HEK293 (cell line): ENCODE results near the gene CRYAB.

ENCODE experiments used
- CTCF ChIA-PET: fragments of 350-600 bp; formaldehyde crosslinking; extraction: SDS; loops from one replicate; lab custom pipeline; 2021; ENCODE audit warnings: antibody characterized with exemption; lab: Yijun Ruan, JAX
- POLR2A ChIA-PET: fragments of 300-600 bp; formaldehyde crosslinking; extraction: SDS; loops from one replicate; lab custom pipeline; 2020; ENCODE audit warnings: antibody characterized with exemption, inconsistent platforms; lab: Yijun Ruan, JAX
- H3K27ac ChIP-seq: fragments of 200-500 bp; sonication (Bioruptor generic); 2 replicates; pipeline ENCODE4 v1.5.1; 2014; ENCODE audit warnings: low read depth, low read length, control low read depth, inconsistent platforms; ENCODE audit errors: extremely low read depth
- H3K36me3 ChIP-seq, 2 experiments: fragments of 200-500 bp in 1 of 2; sonication (Bioruptor generic) in 1 of 2; 1 replicate in 1 of 2; 2 replicates in 1 of 2; pipeline ENCODE4 v1.5.1; 2014 to 2017; ENCODE audit warnings: inconsistent platforms in 2 of 2, low read length in 2 of 2; ENCODE audit not compliant: control insufficient read depth in 2 of 2, insufficient read depth in 1 of 2
- H3K4me1 ChIP-seq: fragments of 200-500 bp; sonication (Bioruptor generic); 2 replicates; pipeline ENCODE4 v1.5.1; 2014; ENCODE audit warnings: mild to moderate bottlenecking, low read length, inconsistent platforms; ENCODE audit not compliant: control insufficient read depth, insufficient read depth
- H3K4me3 ChIP-seq: 2 replicates; pipeline ENCODE4 v1.5.1; 2011; ENCODE audit warnings: low read depth, mild to moderate bottlenecking, control low read depth, low read length, moderate library complexity
- H3K9me3 ChIP-seq: fragments of 200-500 bp; sonication (Bioruptor generic); 2 replicates; pipeline ENCODE4 v1.5.1; 2014; ENCODE audit warnings: low read depth, low read length, inconsistent platforms; ENCODE audit not compliant: control insufficient read depth, insufficient read depth
- BCL6B ChIP-seq: fragments of 450-650 bp; formaldehyde crosslinking; IDR thresholded peaks from 2 replicates; pipeline ENCODE4 v1.5.1; 2017; ENCODE audit warnings: missing biosample characterization, missing genetic modification characterization
- FEZF1 ChIP-seq: fragments of 450-650 bp; formaldehyde crosslinking; IDR thresholded peaks from 2 replicates; pipeline ENCODE4 v1.5.1; 2016; ENCODE audit warnings: missing biosample characterization, missing genetic modification characterization
- KLF10 ChIP-seq: fragments of 450-650 bp; IDR thresholded peaks from 2 replicates; pipeline ENCODE4 v1.5.1; 2018; ENCODE audit warnings: missing biosample characterization, mild to moderate bottlenecking, missing genetic modification characterization
- KLF8 ChIP-seq: fragments of 450-650 bp; formaldehyde crosslinking; IDR thresholded peaks from 2 replicates; pipeline ENCODE4 v1.5.1; 2016; ENCODE audit warnings: missing biosample characterization, missing genetic modification characterization
- MYNN ChIP-seq: fragments of 450-650 bp; formaldehyde crosslinking; IDR thresholded peaks from 2 replicates; pipeline ENCODE4 v1.5.1; 2016; ENCODE audit warnings: missing biosample characterization, missing genetic modification characterization, borderline replicate concordance
- PRDM10 ChIP-seq: fragments of 450-650 bp; formaldehyde crosslinking; IDR thresholded peaks from 2 replicates; pipeline ENCODE4 v1.5.1; 2016; ENCODE audit warnings: missing biosample characterization, missing genetic modification characterization
- PRDM6 ChIP-seq: fragments of 450-650 bp; formaldehyde crosslinking; IDR thresholded peaks from 2 replicates; pipeline ENCODE4 v1.5.1; 2017; ENCODE audit warnings: missing biosample characterization, missing genetic modification characterization
- TSHZ1 ChIP-seq: fragments of 450-650 bp; formaldehyde crosslinking; IDR thresholded peaks from 2 replicates; pipeline ENCODE4 v1.5.1; 2016; ENCODE audit warnings: missing biosample characterization, missing genetic modification characterization, borderline replicate concordance
- ZBTB44 ChIP-seq: fragments of 450-650 bp; IDR thresholded peaks from 2 replicates; pipeline ENCODE4 v1.5.1; 2018; ENCODE audit warnings: missing biosample characterization, mild to moderate bottlenecking, missing genetic modification characterization
- ZBTB8A ChIP-seq: fragments of 450-650 bp; formaldehyde crosslinking; IDR thresholded peaks from 2 replicates; pipeline ENCODE4 v1.5.1; 2016; ENCODE audit warnings: missing biosample characterization, missing genetic modification characterization
- ZNF19 ChIP-seq: fragments of 450-650 bp; formaldehyde crosslinking; IDR thresholded peaks from 2 replicates; pipeline ENCODE4; 2016; ENCODE audit warnings: missing biosample characterization, missing genetic modification characterization, low read depth
- ZNF280C ChIP-seq: fragments of 450-650 bp; formaldehyde crosslinking; IDR thresholded peaks from 2 replicates; pipeline ENCODE4 v1.5.1; 2016; ENCODE audit warnings: missing biosample characterization, missing genetic modification characterization
- ZNF311 ChIP-seq: fragments of 450-650 bp; formaldehyde crosslinking; IDR thresholded peaks from 2 replicates; pipeline ENCODE4 v1.5.1; 2017; ENCODE audit warnings: missing biosample characterization, missing genetic modification characterization, borderline replicate concordance
- ZNF394 ChIP-seq: fragments of 450-650 bp; formaldehyde crosslinking; IDR thresholded peaks from 2 replicates; pipeline ENCODE4 v1.5.1; 2016; ENCODE audit warnings: missing biosample characterization, missing genetic modification characterization, mild to moderate bottlenecking, moderate library complexity, borderline replicate concordance
- ZNF521 ChIP-seq: fragments of 450-650 bp; formaldehyde crosslinking; IDR thresholded peaks from 2 replicates; pipeline ENCODE4 v1.5.1; 2017; ENCODE audit warnings: missing biosample characterization, mild to moderate bottlenecking, missing genetic modification characterization
- ZNF596 ChIP-seq: fragments of 450-650 bp; IDR thresholded peaks from 2 replicates; pipeline ENCODE4 v1.5.0; 2018; ENCODE audit warnings: missing biosample characterization, mild to moderate bottlenecking, missing genetic modification characterization, moderate library complexity
- ZNF830 ChIP-seq: fragments of 450-650 bp; IDR thresholded peaks from 2 replicates; pipeline ENCODE4 v1.5.0; 2018; ENCODE audit warnings: missing biosample characterization, missing genetic modification characterization, low read depth, mild to moderate bottlenecking, moderate library complexity
- ZNF837 ChIP-seq: fragments of 450-650 bp; formaldehyde crosslinking; IDR thresholded peaks from 2 replicates; pipeline ENCODE4 v1.5.1; 2016; ENCODE audit warnings: missing biosample characterization, missing genetic modification characterization
- ZSCAN23 ChIP-seq: fragments of 450-650 bp; formaldehyde crosslinking; IDR thresholded peaks from 2 replicates; pipeline ENCODE4 v1.5.1; 2016; ENCODE audit warnings: missing biosample characterization, missing genetic modification characterization

Gene CRYAB

GRCh38 chr11:111917312-111917711, 5.7 kb upstream of the CRYAB start:
- Histone ChIP-seq H3K36me3 (no peaks in the 10 kb centered on the region), H3K27ac (no peak overlapping the region), H3K4me1 (no peaks in the 10 kb centered on the region), H3K4me3 (no peak overlapping the region), H3K9me3 (no peaks in the 10 kb centered on the region)
- ChIA-PET CTCF (interaction anchor here (1.8 to 1.9 kb wide), 2 partner anchors 9 to 14 kb away, joined by 8 read pairs; no protein-coding TSS in a partner anchor), POLR2A (no interaction called here)
- no peak for TF ChIP-seq KLF8 (tag by site-specific recombination)
- TF ChIP-seq ZNF280C (tag by site-specific recombination): no peak
- no peak for TF ChIP-seq PRDM6 (tag by site-specific recombination)
- TF ChIP-seq ZNF521 (tag by site-specific recombination): no peak
- TF ChIP-seq ZNF837: no peak
- TF ChIP-seq ZNF19 (tag by site-specific recombination): no peak

- H3K4me3 ChIP-seq: no peak overlapping the region
- no peaks in the 10 kb centered on the region for H3K36me3 ChIP-seq
- no peaks in the 10 kb centered on the region for H3K9me3 ChIP-seq
- ChIA-PET POLR2A (no interaction called here), CTCF (interaction anchor here (0.6 kb wide), 1 partner anchor 197 kb away, joined by 3 read pairs; no protein-coding TSS in a partner anchor)
- no peaks in the 10 kb centered on the region for H3K4me1 ChIP-seq
- H3K27ac ChIP-seq: no peak overlapping the region
- no peak for TF ChIP-seq PRDM10
- no peak for TF ChIP-seq ZBTB8A
- no peak for TF ChIP-seq FEZF1 (tag by site-specific recombination)
- TF ChIP-seq TSHZ1: no peak
- TF ChIP-seq ZNF394: no peak
- no peak for TF ChIP-seq BCL6B (tag by site-specific recombination)
- TF ChIP-seq ZNF596 (tag by site-specific recombination): no peak
- no peak for TF ChIP-seq ZSCAN23
- TF ChIP-seq ZNF830: no peak
- TF ChIP-seq ZNF311: no peak
- TF ChIP-seq ZBTB44 (tag by site-specific recombination): no peak
- TF ChIP-seq MYNN (tag by site-specific recombination): no peak
- TF ChIP-seq KLF10 (tag by site-specific recombination): no peak
Observed at GRCh38 chr11:111916768-111917167, 5.2 kb upstream of the CRYAB start.
